ENCODE measurements around the gene ALDH8A1.

DNA sequence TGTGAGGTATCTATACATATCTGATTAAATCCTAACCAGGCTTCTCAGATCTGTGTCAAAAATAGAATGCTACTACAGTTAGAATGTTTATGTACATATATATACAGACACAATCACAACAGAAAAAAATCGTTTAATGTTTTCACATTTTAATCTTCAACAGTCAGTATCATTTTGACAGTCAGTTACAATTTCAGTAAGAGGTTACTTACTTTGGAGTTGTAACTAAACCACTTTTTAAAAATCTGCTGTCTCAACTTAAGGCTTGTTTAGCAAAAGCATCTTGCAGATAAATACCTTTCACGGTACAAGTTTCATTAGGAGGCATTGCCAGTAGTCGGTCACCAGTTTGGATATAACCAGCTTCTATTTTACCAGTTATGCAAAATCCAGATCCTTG is 32.3 kb upstream of the ALDH8A1 start:
- TF ChIP-seq CTCF (IDR thresholded peaks at IDR 0.05; ENCODE audit: insufficient read depth, low read length, poor library complexity, severe bottlenecking) (no peak), EZH2phosphoT487 (conservative IDR thresholded peaks at IDR 0.05; ENCODE audit: low read length) (no peak)

Measured in SU-DHL-6 (cell line).